ENCODE data around the gene FNDC3B.
"Not testable (repeated sequence)": the region's sequence is repeated elsewhere in the genome, so short reads cannot be mapped to it uniquely, and the experiment has no call there.

The FNDC3B gene

GRCh38 chr3:172340583-172340982, 301.2 kb downstream of the FNDC3B start:
- DNase-seq (ENCODE audit: low read depth) = no peak

- DNase-seq (ENCODE audit: low read depth) = no peak
Observed at GRCh38 chr3:172341482-172342059, 302.2 kb downstream of the FNDC3B start.

- DNase-seq (ENCODE audit: low read depth) = no peak
Observed at GRCh38 chr3:172342097-172342659, 302.8 kb downstream of the FNDC3B start.

- DNase-seq (ENCODE audit: low read depth) = no peak
Observed at GRCh38 chr3:172343117-172343516, 303.7 kb downstream of the FNDC3B start.

- DNase-seq (ENCODE audit: low read depth) = no peak
Observed at GRCh38 chr3:172343979-172344378, 304.6 kb downstream of the FNDC3B start.

GRCh38 chr3:172346161-172346560, 306.8 kb downstream of the FNDC3B start:
- no peak for DNase-seq (ENCODE audit: low read depth)

GRCh38 chr3:172347895-172348679, 308.7 kb downstream of the FNDC3B start:
- no peak for DNase-seq (ENCODE audit: low read depth)

GRCh38 chr3:172351895-172352466, 312.6 kb downstream of the FNDC3B start:
- DNase-seq (ENCODE audit: low read depth) = no peak

- DNase-seq (ENCODE audit: low read depth) = no peak
Observed at GRCh38 chr3:172352786-172353185, 313.4 kb downstream of the FNDC3B start.

GRCh38 chr3:172354931-172355499, 315.6 kb downstream of the FNDC3B start:
- no peak for DNase-seq (ENCODE audit: low read depth)

GRCh38 chr3:172355836-172356235, 316.5 kb downstream of the FNDC3B start:
- no peak for DNase-seq (ENCODE audit: low read depth)

GRCh38 chr3:172356427-172356826, 317.0 kb downstream of the FNDC3B start:
- no peak for DNase-seq (ENCODE audit: low read depth)

- DNase-seq (ENCODE audit: low read depth) = no peak
Observed at GRCh38 chr3:172357850-172358754, 318.7 kb downstream of the FNDC3B start.

- no peak for DNase-seq (ENCODE audit: low read depth)
Observed at GRCh38 chr3:172359231-172359630, 319.9 kb downstream of the FNDC3B start.

GRCh38 chr3:172359996-172360395, 320.6 kb downstream of the FNDC3B start:
- DNase-seq (ENCODE audit: low read depth) = no peak

- no peak for DNase-seq (ENCODE audit: low read depth)
Observed at GRCh38 chr3:172362583-172362982, 323.2 kb downstream of the FNDC3B start.

GRCh38 chr3:172364374-172365027, 325.1 kb downstream of the FNDC3B start:
- no peak for DNase-seq (ENCODE audit: low read depth)

- no peak for DNase-seq (ENCODE audit: low read depth)
Observed at GRCh38 chr3:172365028-172365567, 325.7 kb downstream of the FNDC3B start.

- DNase-seq (ENCODE audit: low read depth) = no peak
Observed at GRCh38 chr3:172367205-172368105, 328.1 kb downstream of the FNDC3B start.

GRCh38 chr3:172368556-172368955, 329.2 kb downstream of the FNDC3B start:
- DNase-seq (ENCODE audit: low read depth) = not testable (repeated sequence)

Data from stimulated activated CD8-positive, alpha-beta memory T cell treated with anti-CD3 and anti-CD28 coated beads, Interleukin-15, amount 100 ng/mL, for 24 hours (primary cell).